Thyroid gland (tissue), 4 donors: ENCODE data around the gene ATRX. TPM values are rescaled to one million over a fixed set of nuclear protein-coding genes. Genes with fewer than 3 reads are reported as not detected.

Experiments
- DNase-seq, 2 donors: peaks; one replicate each; pipeline ENCODE4 v3.0.0-alpha.2; 2019
- H3K27ac ChIP-seq, 3 donors: fragments of 200-600 bp; sonication (generic); 1 replicate in 2 of 3; 2 replicates in 1 of 3; pipeline ENCODE4 v1.5.1; 2016 to 2019; ENCODE audit warnings: mild to moderate bottlenecking in 1 of 3, moderate library complexity in 1 of 3
- H3K27me3 ChIP-seq: fragments of 200-600 bp; sonication (generic); one replicate; pipeline ENCODE4 v1.5.1; 2019
- H3K36me3 ChIP-seq, 2 donors: fragments of 200-600 bp; sonication (generic); one replicate each; pipeline ENCODE4 v1.5.1; 2016 to 2019
- H3K4me1 ChIP-seq, 2 donors: fragments of 200-600 bp; sonication (generic); one replicate each; pipeline ENCODE4 v1.5.1; 2017 to 2019
- H3K4me3 ChIP-seq, 3 donors: fragments of 200-600 bp; sonication (generic); replicated peaks in 1 of 3; 1 replicate in 2 of 3; 2 replicates in 1 of 3; pipeline ENCODE4 v1.5.1; 2016; ENCODE audit warnings: mild to moderate bottlenecking in 1 of 3
- H3K9me3 ChIP-seq: fragments of 200-600 bp; sonication (generic); one replicate; pipeline ENCODE4 v1.5.1; 2017
- CTCF ChIP-seq, 6 experiments: fragments of 200-600 bp in 3 of 6; fragments of 450-650 bp in 3 of 6; sonication (generic) in 3 of 6; IDR thresholded peaks; one replicate each; pipeline ENCODE4 v1.5.1; 2016 to 2019; ENCODE audit warnings: antibody characterized with exemption in 6 of 6, mild to moderate bottlenecking in 2 of 6, inconsistent platforms in 1 of 6, moderate library complexity in 1 of 6
- POLR2A ChIP-seq, 2 donors: fragments of 450-650 bp; IDR thresholded peaks; one replicate each; pipeline ENCODE4 v1.6.1; 2017; ENCODE audit warnings: antibody characterized with exemption in 2 of 2, mild to moderate bottlenecking in 2 of 2, moderate library complexity in 1 of 2
- WGBS, 2 donors: methylation state at CpG; one replicate each; pipeline ENCODE4 v1.1.5; 2017; 5-methylcytosine and 5-hydroxymethylcytosine counted together
- intact Hi-C: fragments of 100-400 bp; cut with DNase I; formaldehyde crosslinking; loops from one replicate; pipeline ENCODE4 v1.15.1; 2023
- total RNA-seq, 4 donors: library from RNA; depleted of rRNA; stranded (reverse); fragments of >200 nt; gene quantifications; one replicate each; pipeline ENCODE4 v1.2.3, GENCODE V29; 2016

Gene ATRX
- total RNA-seq, 4 donors from 2014 or later: 96.2 to 211 (median 131) TPM

GRCh38 chrX:77640702-77641101, 145.3 kb downstream of the ATRX start:
- no peak for DNase-seq
- Histone ChIP-seq H3K27ac (no peak overlapping the region), H3K4me1 (no peaks in the 10 kb centered on the region), H3K36me3 (no peaks in the 10 kb centered on the region), H3K4me3 (no peak overlapping the region), H3K27me3 (no peaks in the 10 kb centered on the region), H3K9me3 (no peaks in the 10 kb centered on the region)
- WGBS, 2 donors: 92 to 98% methylated on average over 4 of the region's 4 CpGs
- intact Hi-C loops: no loop called here
- TF ChIP-seq CTCF (IDR thresholded peaks at IDR 0.05) (no peak), POLR2A (IDR thresholded peaks at IDR 0.05) (no peak)

- no peak for TF ChIP-seq CTCF (IDR thresholded peaks at IDR 0.05)
- no peak for TF ChIP-seq POLR2A (IDR thresholded peaks at IDR 0.05)
- intact Hi-C loops: no loop called here
Measured at GRCh38 chrX:77639820-77640219, 146.2 kb downstream of the ATRX start.

GRCh38 chrX:77638397-77638796, 147.6 kb downstream of the ATRX start:
- no peaks in the 10 kb centered on the region for H3K36me3 ChIP-seq
- H3K27me3 ChIP-seq: no peaks in the 10 kb centered on the region
- no peaks in the 10 kb centered on the region for H3K4me1 ChIP-seq
- no peaks in the 10 kb centered on the region for H3K9me3 ChIP-seq
- DNase-seq: no peak
- intact Hi-C loops: no loop called here
- 95 to 98% methylated on average over 8 of the region's 8 CpGs for WGBS, 2 donors
- TF ChIP-seq CTCF (IDR thresholded peaks at IDR 0.05): no peak
- no peak for TF ChIP-seq POLR2A (IDR thresholded peaks at IDR 0.05)
- H3K4me3 ChIP-seq: no peak overlapping the region
- H3K27ac ChIP-seq: no peak overlapping the region

More at GRCh38 chrX:77639820-77640219, 146.2 kb downstream of the ATRX start:
- no peaks in the 10 kb centered on the region for H3K36me3 ChIP-seq
- H3K4me3 ChIP-seq: no peak overlapping the region
- H3K27me3 ChIP-seq: no peaks in the 10 kb centered on the region
- H3K4me1 ChIP-seq: no peaks in the 10 kb centered on the region
- no peaks in the 10 kb centered on the region for H3K9me3 ChIP-seq
- H3K27ac ChIP-seq: no peak overlapping the region
- no peak for DNase-seq
- 88 to 94% methylated on average over 1 of the region's 1 CpG for WGBS, 2 donors

- DNase-seq: no peak
- Histone ChIP-seq H3K36me3 (no peaks in the 10 kb centered on the region), H3K4me1 (no peaks in the 10 kb centered on the region), H3K4me3 (no peak overlapping the region), H3K27me3 (no peaks in the 10 kb centered on the region), H3K9me3 (no peaks in the 10 kb centered on the region), H3K27ac (no peak overlapping the region)
- intact Hi-C loops: no loop called here
- TF ChIP-seq POLR2A (IDR thresholded peaks at IDR 0.05): no peak
- TF ChIP-seq CTCF (IDR thresholded peaks at IDR 0.05): no peak
- 95 to 97% methylated on average over 2 of the region's 2 CpGs for WGBS, 2 donors
Measured at GRCh38 chrX:77635373-77635772, 150.6 kb downstream of the ATRX start.

GRCh38 chrX:77628294-77629025, 157.6 kb downstream of the ATRX start:
- H3K4me1 ChIP-seq: no peaks in the 10 kb centered on the region
- no peak for DNase-seq
- TF ChIP-seq CTCF (IDR thresholded peaks at IDR 0.05) (no peak), POLR2A (IDR thresholded peaks at IDR 0.05) (no peak)
- intact Hi-C loops: no loop called here
- no peak overlapping the region for H3K27ac ChIP-seq
- no peaks in the 10 kb centered on the region for H3K27me3 ChIP-seq
- WGBS, 2 donors: 100% methylated on average over 1 of the region's 1 CpG
- no peaks in the 10 kb centered on the region for H3K36me3 ChIP-seq
- H3K4me3 ChIP-seq: no peak overlapping the region
- no peaks in the 10 kb centered on the region for H3K9me3 ChIP-seq
